Subcutaneous preadipocyte (primary cell): Measurements from ENCODE around the gene ZNF582. TPM values are rescaled to one million over a fixed set of nuclear protein-coding genes. Genes with fewer than 3 reads are reported as not detected.

Experiments
- total RNA-seq: library from RNA; depleted of rRNA; stranded (reverse); fragments of >200 nt; gene quantifications from 2 replicates; pipeline ENCODE4 v1.2.3, GENCODE V29; 2012

The ZNF582 gene
- total RNA-seq, result 1.4 and 2.2 TPM in 2 replicates

GRCh38 chr19:56393119-56394012, at the start of gene ZNF582:
TSS of gene ZNF582 (minus strand) at chr19:56393534. CDS start at chr19:56391752, 1,782 bp downstream.

GRCh38 chr19:56403764-56404704, 10.7 kb upstream of the ZNF582 start, which contains the start of gene ZNF583:
TSS of gene ZNF583 (plus strand) at chr19:56404332. CDS start at chr19:56407115, 2,783 bp downstream.

Other genes starting within 250 kb of the ZNF582 start
- gene GALP, start 217.5 kb downstream of the ZNF582 start, total RNA-seq, result not detected in 2 replicates
- not detected in 2 replicates for gene ZSCAN5B, start 195.8 kb downstream of the ZNF582 start, total RNA-seq
- gene ZSCAN5C, start 191.3 kb downstream of the ZNF582 start, total RNA-seq, result not detected in 2 replicates
- not detected in 2 replicates for gene EDDM13, start 120.8 kb downstream of the ZNF582 start, total RNA-seq
- 5.9 and 7.0 TPM in 2 replicates for gene ZSCAN5A, start 78.7 kb downstream of the ZNF582 start, total RNA-seq
- 3.3 and 4.3 TPM in 2 replicates for gene ZNF583, start 10.8 kb upstream of the ZNF582 start, total RNA-seq
- 0.98 and 3.3 TPM in 2 replicates for gene ZNF667, start 83.8 kb upstream of the ZNF582 start, total RNA-seq
- gene ZNF471, start 114.3 kb upstream of the ZNF582 start, total RNA-seq, result 1.8 and 2.2 TPM in 2 replicates
- gene ZFP28, start 145.4 kb upstream of the ZNF582 start, total RNA-seq, result 5.1 and 7.0 TPM in 2 replicates
- 4.0 and 4.1 TPM in 2 replicates for gene ZNF470, start 173.9 kb upstream of the ZNF582 start, total RNA-seq
- 5.5 and 5.9 TPM in 2 replicates for gene ZNF71, start 201.8 kb upstream of the ZNF582 start, total RNA-seq
- 0.39 TPM in 1 of 2 replicates, not detected in the other for gene SMIM17, start 249.6 kb upstream of the ZNF582 start, total RNA-seq